Lower leg skin (tissue), 3 donors: ENCODE data around the gene OSBPL7.

ENCODE experiments used
- CTCF ChIP-seq, 3 donors: fragments of 450-650 bp; IDR thresholded peaks; one replicate each; pipeline ENCODE4 v1.5.1; 2016; ENCODE audit warnings: antibody characterized with exemption in 3 of 3, mild to moderate bottlenecking in 3 of 3, moderate library complexity in 2 of 3
- POLR2A ChIP-seq, 2 donors: fragments of 450-650 bp; IDR thresholded peaks; one replicate each; pipeline ENCODE4 v1.6.1; 2016 to 2017; ENCODE audit warnings: antibody characterized with exemption in 2 of 2, mild to moderate bottlenecking in 1 of 2, moderate library complexity in 1 of 2

- TF ChIP-seq CTCF (IDR thresholded peaks at IDR 0.05) (no peak), POLR2A (IDR thresholded peaks at IDR 0.05) (no peak)
Measured at GRCh38 chr17:47811709-47812108, 9.9 kb downstream of the OSBPL7 start.
